VCaP (cell line): ENCODE results near the gene SERAC1.

Experiments used
- H3K27ac ChIP-seq: fragments of 450-650 bp; 2 replicates; pipeline ENCODE4 v1.5.1; 2017
- TF ChIP-seq, protein P1 (sequence below): fragments of 450-650 bp; conservative IDR thresholded peaks from 2 replicates; pipeline ENCODE4 v1.5.1; 2017; ENCODE audit warnings: mild to moderate bottlenecking, moderate library complexity

The SERAC1 gene

DNA sequence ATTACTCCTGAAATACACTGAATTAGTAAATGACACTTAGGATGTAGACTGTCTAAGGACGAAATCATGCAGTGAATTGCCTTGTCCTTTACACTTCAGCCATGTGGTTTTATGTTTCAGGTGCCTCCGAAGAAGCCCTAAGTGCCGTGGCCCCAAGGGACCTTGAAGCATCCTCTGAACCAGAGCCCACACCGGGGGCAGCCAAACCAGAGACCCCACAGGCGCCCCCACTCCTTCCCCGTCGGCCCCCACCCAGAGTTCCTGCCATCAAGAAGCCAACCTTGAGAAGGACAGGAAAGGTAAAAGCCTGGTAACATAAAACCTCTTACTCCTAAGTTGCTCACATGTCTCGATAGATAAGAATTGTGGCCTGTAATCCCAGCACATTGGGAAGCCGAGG is 75.3 kb downstream of the SERAC1 start:
- TF ChIP-seq, protein P1, sequence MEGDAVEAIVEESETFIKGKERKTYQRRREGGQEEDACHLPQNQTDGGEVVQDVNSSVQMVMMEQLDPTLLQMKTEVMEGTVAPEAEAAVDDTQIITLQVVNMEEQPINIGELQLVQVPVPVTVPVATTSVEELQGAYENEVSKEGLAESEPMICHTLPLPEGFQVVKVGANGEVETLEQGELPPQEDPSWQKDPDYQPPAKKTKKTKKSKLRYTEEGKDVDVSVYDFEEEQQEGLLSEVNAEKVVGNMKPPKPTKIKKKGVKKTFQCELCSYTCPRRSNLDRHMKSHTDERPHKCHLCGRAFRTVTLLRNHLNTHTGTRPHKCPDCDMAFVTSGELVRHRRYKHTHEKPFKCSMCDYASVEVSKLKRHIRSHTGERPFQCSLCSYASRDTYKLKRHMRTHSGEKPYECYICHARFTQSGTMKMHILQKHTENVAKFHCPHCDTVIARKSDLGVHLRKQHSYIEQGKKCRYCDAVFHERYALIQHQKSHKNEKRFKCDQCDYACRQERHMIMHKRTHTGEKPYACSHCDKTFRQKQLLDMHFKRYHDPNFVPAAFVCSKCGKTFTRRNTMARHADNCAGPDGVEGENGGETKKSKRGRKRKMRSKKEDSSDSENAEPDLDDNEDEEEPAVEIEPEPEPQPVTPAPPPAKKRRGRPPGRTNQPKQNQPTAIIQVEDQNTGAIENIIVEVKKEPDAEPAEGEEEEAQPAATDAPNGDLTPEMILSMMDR, result no peak
- H3K27ac ChIP-seq, result no peak overlapping the region

GRCh38 chr6:158087224-158087867 is 80.7 kb downstream of the SERAC1 start:
- no peak overlapping the region for H3K27ac ChIP-seq
- TF ChIP-seq, protein P1, result no peak

DNA sequence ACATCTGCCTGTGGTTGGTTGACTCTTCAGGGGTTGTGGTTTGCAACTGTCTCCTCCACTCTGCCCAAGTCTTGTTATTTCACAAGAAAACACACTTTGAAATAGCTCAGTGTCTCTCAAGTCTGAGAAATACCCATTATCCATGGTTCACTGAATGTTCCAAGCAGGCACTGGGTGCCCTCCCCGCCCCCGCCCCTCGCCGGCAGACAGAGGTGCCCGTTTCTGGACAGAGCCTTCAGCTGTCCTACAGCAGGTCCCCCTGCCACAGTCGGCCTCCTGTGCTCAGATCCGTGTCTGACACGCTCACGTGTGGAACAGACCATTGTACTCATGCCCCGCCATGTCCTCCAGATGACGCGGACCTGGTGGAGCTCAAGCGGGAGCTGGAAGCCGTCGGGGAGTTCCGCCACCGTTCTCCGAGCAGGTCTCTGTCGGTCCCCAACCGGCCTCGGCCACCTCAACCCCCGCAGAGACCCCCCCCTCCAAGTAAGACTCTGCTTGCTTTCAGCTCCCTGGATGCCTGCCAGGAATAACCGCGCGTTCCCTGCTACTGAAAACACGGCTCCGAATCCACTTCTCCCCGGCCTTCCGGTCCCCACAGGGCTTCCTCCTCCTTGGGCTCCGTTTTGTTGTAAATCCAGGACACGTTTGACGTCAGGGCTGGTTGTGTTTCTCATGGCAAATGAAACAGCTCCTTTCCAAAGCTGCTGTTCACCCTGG is 81.4 kb downstream of the SERAC1 start:
- no peak overlapping the region for H3K27ac ChIP-seq
- TF ChIP-seq, protein P1, result no peak

- no peak overlapping the region for H3K27ac ChIP-seq
- TF ChIP-seq, protein P1, result no peak
These were observed 82.0 kb downstream of the SERAC1 start for GRCh38 chr6:158086054-158086503.

DNA sequence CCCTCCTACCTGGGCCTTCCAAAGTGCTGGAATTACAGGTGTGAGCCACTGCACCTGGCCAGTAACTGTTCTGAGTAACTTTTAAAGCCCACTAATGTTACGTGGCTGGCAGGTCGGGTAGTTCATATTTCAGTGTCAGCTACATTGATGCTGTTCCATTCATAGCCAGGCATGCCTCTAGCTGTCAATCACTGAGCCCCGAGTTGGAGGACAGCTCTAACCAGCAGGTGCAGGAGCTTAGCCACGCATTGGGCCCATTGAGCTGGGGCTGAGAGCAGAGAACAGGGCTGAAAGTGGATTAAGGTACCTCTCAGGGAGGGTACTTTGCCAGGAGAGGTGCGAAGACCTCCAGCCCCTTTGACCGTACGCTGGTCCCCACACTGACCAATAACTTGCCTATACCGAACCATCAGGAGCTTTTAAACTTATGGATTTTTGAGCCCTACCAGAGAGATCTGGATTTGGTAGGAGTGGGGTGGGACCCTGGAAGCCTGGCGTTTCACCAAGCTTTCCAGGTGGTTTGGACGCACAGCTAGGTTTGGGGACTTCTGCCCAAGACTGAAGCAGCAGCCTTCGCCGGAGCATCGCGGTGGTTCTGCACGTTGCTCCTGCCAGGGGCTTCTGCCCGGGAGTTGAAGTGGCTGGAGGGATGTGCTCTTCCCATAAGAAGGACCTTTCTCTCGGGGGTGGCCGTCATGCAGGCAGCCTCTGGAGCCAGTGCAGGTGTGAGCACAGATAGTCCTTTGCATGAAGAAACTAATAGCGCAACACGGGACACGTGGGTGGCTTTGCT is 82.6 kb downstream of the SERAC1 start:
- no peak overlapping the region for H3K27ac ChIP-seq
- TF ChIP-seq, protein P1, result no peak

DNA sequence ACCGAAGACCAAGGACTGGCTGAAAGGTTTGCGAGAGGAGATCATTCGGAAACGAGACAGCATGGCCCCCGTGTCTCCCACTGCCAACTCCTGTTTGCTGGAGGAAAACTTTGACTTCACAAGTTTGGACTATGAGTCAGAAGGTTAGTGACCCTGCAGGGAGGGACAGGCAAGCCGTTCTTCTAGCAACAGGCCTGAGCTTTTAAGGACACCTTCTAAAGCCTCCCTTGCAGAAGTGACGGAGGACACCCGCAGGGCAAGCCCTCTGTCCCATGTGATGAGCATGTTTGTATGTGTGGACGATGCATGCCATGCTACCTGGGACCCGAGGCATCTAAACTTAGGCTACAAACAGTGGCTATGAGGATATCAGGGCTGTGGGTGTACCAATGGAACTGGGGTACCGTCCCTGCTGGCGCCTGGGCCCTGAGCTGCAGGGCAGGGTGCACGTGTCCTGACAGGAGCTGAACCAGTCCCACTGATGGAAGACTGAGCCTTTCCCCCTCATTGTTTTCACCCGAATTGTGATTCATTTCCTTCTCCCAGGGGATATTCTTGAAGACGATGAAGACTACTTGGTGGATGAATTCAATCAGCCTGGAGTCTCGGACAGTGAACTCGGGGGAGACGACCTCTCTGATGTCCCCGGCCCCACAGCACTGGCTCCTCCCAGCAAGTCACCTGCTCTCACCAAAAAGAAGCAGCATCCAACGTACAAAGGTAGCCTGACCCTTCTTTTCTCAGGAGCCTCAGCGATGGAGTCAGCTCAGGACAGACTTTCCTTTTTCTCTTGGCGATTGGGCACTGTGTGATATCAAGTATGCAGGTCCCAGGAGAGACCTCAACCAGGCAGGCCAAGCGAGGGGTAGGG is 84.4 kb downstream of the SERAC1 start:
- H3K27ac ChIP-seq, result no peak overlapping the region
- TF ChIP-seq, protein P1, result no peak

DNA sequence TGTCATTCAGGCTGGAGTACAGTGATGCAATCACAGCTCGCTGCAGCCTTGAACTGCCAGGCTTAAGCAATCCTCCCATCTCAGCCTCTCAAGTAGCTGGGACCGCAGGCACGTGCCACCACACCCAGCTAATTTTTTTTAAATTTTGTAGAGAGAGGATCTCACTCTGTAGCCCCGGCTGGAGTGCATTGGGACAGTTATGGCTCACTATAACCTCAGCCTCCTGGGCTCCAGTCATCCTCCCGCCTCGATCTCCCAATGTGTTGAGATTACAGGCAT is 86.5 kb downstream of the SERAC1 start:
- H3K27ac ChIP-seq, result no peak overlapping the region
- TF ChIP-seq, protein P1, result no peak
